ENCODE measurements around the gene PLEKHA7.

PLEKHA7 gene

GRCh38 chr11:16844268-16844771 lies 169.9 kb downstream of the PLEKHA7 start:
- no peak for DNase-seq (ENCODE audit: low read depth in 2 of 2, low spot score in 1 of 2)

GRCh38 chr11:16843294-16843693 lies 170.9 kb downstream of the PLEKHA7 start:
- no peak for DNase-seq (ENCODE audit: low read depth in 2 of 2, low spot score in 1 of 2)

GRCh38 chr11:16841984-16842383 lies 172.2 kb downstream of the PLEKHA7 start:
- DNase-seq (ENCODE audit: low read depth in 2 of 2, low spot score in 1 of 2), result no peak

GRCh38 chr11:16841481-16841880 lies 172.7 kb downstream of the PLEKHA7 start:
- no peak for DNase-seq (ENCODE audit: low read depth in 2 of 2, low spot score in 1 of 2)

- DNase-seq (ENCODE audit: low read depth in 2 of 2, low spot score in 1 of 2), result no peak
Observed at GRCh38 chr11:16840951-16841350, 173.3 kb downstream of the PLEKHA7 start.

- DNase-seq (ENCODE audit: low read depth in 2 of 2, low spot score in 1 of 2), result no peak
Observed at GRCh38 chr11:16839821-16840220, 174.4 kb downstream of the PLEKHA7 start.

GRCh38 chr11:16834384-16834783 lies 179.8 kb downstream of the PLEKHA7 start:
- DNase-seq (ENCODE audit: low read depth in 2 of 2, low spot score in 1 of 2), result no peak

- no peak for DNase-seq (ENCODE audit: low read depth in 2 of 2, low spot score in 1 of 2)
Observed at GRCh38 chr11:16833026-16833425, 181.2 kb downstream of the PLEKHA7 start.

GRCh38 chr11:16832193-16832539 lies 182.0 kb downstream of the PLEKHA7 start:
- no peak for DNase-seq (ENCODE audit: low read depth in 2 of 2, low spot score in 1 of 2)

GRCh38 chr11:16831316-16832192 lies 182.7 kb downstream of the PLEKHA7 start:
- no peak for DNase-seq (ENCODE audit: low read depth in 2 of 2, low spot score in 1 of 2)

- no peak for DNase-seq (ENCODE audit: low read depth in 2 of 2, low spot score in 1 of 2)
Observed at GRCh38 chr11:16827139-16827538, 187.1 kb downstream of the PLEKHA7 start.

GRCh38 chr11:16825968-16826367 lies 188.2 kb downstream of the PLEKHA7 start:
- no peak for DNase-seq (ENCODE audit: low read depth in 2 of 2, low spot score in 1 of 2)

GRCh38 chr11:16825101-16825500 lies 189.1 kb downstream of the PLEKHA7 start:
- DNase-seq (ENCODE audit: low read depth in 2 of 2, low spot score in 1 of 2), result no peak

- peak; percentile 5 to 39 for DNase-seq (ENCODE audit: low read depth in 2 of 2, low spot score in 1 of 2)
Observed at GRCh38 chr11:16820324-16821092, 193.7 kb downstream of the PLEKHA7 start.

- no peak for DNase-seq (ENCODE audit: low read depth in 2 of 2, low spot score in 1 of 2)
Observed at GRCh38 chr11:16818284-16818683, 195.9 kb downstream of the PLEKHA7 start.

- no peak for DNase-seq (ENCODE audit: low read depth in 2 of 2, low spot score in 1 of 2)
Observed at GRCh38 chr11:16817351-16817750, 196.9 kb downstream of the PLEKHA7 start.

GRCh38 chr11:16816358-16817270 lies 197.6 kb downstream of the PLEKHA7 start:
- DNase-seq (ENCODE audit: low read depth in 2 of 2, low spot score in 1 of 2), result no peak

- no peak for DNase-seq (ENCODE audit: low read depth in 2 of 2, low spot score in 1 of 2)
Observed at GRCh38 chr11:16815047-16815767, 199.0 kb downstream of the PLEKHA7 start.

- DNase-seq (ENCODE audit: low read depth in 2 of 2, low spot score in 1 of 2), result no peak
Observed at GRCh38 chr11:16814410-16815046, 199.7 kb downstream of the PLEKHA7 start.

- DNase-seq (ENCODE audit: low read depth in 2 of 2, low spot score in 1 of 2), result no peak
Observed at GRCh38 chr11:16813126-16813525, 201.1 kb downstream of the PLEKHA7 start.
